Cerebellar cortex (tissue), 1 donor: ENCODE measurements around the gene NLRC3.
A peak's percentile ranks its signal among the peaks of the same experiment; 100 is the strongest.
"Not testable (repeated sequence)": the region's sequence is repeated elsewhere in the genome, so short reads cannot be mapped to it uniquely, and the experiment has no call there.

ENCODE experiments used
- DNase-seq: peaks from one replicate; pipeline ENCODE4 v3.0.0-alpha.2; 2015; ENCODE audit warnings: low spot score

NLRC3 gene

GRCh38 chr16:3577302-3577752, at the start of gene NLRC3:
TSS of gene NLRC3 (minus strand) at chr16:3577403. CDS start at chr16:3565036, 12,367 bp downstream.
- no peak for DNase-seq

DNA sequence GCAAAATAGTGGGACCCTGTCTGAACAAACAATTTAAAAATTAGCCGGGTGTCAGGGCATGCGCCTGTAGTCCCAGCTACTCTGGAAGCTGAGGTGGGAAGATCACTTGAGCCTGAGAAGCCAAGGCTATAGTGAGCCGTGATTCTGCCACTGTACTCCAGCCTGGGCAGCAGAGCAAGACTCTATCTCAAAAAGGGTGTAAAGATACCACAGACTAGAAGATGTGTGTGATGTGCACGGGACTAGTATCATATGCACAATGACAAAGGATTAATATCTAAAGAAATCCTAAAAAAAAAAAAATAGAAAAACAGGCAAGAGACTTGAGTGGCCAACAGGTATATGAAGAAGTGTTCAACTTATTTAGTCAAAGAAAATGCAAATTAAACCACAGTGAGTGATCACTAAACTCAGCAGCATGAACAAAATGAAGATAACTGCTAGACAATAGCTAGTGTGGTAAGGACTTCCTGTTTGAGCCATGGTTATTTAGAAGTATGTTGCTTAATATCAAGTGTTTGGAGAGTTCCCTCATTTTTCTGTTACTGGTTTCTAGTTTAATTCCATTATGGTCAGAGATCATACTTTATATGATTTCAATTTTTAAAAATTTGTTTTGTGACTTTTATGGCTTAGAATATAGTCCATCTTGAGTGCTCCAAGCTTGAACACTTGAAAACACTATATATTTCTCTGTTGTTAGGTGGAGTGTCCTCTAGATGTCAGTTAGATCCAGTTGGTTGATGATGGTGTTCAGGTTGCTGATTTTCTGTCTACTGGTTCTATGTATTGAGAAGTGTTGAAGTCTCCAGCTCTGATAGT, 48.9 kb upstream of the NLRC3 start:
- peak; percentile 34 for DNase-seq

- DNase-seq = no peak
These were observed 48.1 kb upstream of the NLRC3 start for GRCh38 chr16:3625331-3625730.

- DNase-seq = no peak
These were observed 46.4 kb upstream of the NLRC3 start for GRCh38 chr16:3623642-3624041.

DNA sequence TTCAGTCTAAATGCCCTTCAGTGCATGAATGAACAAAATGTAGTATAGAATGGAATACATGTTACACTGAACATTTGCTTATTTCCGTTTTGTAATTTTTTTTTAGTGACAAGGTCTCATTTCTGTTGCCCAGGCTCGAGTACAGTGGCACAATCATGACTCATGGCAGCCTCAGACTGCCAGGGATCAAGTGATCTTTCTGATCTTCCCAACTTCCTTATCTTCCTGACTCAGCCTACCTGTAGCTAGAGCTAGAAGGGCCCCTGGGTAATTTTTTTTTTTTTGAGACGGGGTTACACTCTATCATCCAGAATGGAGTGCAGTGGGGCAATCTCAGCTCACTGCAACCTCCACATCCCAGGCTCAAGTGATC, 41.6 kb upstream of the NLRC3 start:
- DNase-seq = no peak

GRCh38 chr16:3612510-3613466, 35.6 kb upstream of the NLRC3 start:
- no peak for DNase-seq

GRCh38 chr16:3611146-3611975, 34.2 kb upstream of the NLRC3 start, which contains the start of gene SLX4:
TSS of gene SLX4 (minus strand) at chr16:3611606. CDS start at chr16:3608964, 2,642 bp downstream.
- DNase-seq = peak; percentile 81

GRCh38 chr16:3610698-3611145, 33.5 kb upstream of the NLRC3 start:
- DNase-seq = peak; percentile 36

- DNase-seq = no peak
These were observed 32.9 kb upstream of the NLRC3 start for GRCh38 chr16:3609895-3610697.

DNA sequence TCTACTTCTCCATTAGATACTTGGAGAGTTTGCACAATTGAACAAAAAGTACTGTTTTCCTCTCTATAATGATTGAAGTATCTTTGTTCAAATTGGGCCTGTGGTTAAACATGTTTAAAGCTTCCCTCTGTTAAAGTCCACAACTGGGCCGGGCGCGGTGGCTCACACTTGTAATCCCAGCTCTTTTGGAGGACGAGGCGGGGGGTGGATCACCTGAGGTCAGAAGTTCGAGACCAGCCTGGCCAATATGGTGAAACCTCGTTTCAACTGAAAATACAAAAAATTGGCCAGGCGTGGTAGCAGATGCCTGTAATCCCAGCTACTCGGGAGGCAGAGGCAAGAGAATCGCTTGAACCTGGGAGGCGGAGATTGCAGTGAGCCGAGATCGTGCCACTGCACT, 31.8 kb upstream of the NLRC3 start:
- not testable (repeated sequence) for DNase-seq

GRCh38 chr16:3608069-3608468, 30.9 kb upstream of the NLRC3 start:
- no peak for DNase-seq

DNA sequence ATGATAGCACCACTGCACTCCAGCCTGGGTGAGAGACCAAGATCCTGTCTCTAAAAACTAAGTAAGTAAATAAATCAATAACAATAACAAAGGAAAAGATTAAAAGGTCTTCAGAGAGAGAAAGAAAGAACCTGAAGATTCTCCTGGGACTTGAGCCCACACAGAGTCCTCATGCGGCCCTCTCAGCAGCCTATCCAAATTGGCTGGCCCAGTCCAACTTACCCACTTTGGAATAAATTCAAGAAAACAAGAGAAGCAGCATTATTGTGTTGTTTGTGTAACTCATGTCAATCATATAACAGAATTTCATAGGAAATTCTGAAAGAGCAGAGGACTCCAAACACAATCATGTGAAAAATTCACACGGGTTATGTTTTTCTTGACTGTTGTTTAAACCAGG, 30.4 kb upstream of the NLRC3 start:
- DNase-seq = no peak

DNA sequence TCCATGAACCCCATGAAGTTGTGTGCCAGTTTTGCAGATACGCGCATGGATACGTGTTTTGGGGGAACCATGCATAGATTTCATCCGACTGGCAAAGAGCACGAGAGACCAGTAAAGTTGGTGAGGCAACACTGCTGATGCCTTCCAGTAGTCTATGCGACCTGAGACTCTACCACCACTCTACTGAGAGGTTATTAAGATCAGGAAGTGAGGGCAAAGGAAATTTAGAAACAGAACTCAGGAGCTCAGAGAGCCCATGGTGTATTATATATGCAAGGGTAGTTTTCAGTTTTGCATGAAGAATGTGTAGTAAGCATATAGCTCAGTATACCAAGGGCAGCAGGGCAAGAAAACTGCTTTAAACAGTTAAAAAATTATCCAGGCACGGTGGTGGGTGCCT, 30.0 kb upstream of the NLRC3 start:
- DNase-seq = no peak

- peak; percentile 93 for DNase-seq
These were observed 29.2 kb upstream of the NLRC3 start for GRCh38 chr16:3606441-3606840.

DNA sequence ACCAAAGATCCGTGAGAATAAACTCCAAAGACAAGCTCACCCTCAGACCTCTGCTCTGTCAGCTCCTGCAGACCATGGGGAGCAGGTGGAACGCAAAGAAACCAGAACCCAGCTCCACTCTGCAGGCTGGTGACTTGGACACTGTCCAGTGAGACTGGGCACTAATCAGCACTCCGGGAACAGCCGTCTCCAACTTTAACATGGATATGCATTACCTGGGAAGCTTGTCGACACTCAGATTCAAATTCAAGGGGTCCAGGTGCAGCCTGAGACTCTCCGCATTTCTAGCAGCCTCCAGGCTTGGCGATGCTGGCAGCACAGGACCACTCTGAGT, 25.1 kb upstream of the NLRC3 start:
- DNase-seq = peak; percentile 77

GRCh38 chr16:3601614-3602319, 24.6 kb upstream of the NLRC3 start:
- no peak for DNase-seq

- DNase-seq = no peak
These were observed 22.7 kb upstream of the NLRC3 start for GRCh38 chr16:3599922-3600321.

DNA sequence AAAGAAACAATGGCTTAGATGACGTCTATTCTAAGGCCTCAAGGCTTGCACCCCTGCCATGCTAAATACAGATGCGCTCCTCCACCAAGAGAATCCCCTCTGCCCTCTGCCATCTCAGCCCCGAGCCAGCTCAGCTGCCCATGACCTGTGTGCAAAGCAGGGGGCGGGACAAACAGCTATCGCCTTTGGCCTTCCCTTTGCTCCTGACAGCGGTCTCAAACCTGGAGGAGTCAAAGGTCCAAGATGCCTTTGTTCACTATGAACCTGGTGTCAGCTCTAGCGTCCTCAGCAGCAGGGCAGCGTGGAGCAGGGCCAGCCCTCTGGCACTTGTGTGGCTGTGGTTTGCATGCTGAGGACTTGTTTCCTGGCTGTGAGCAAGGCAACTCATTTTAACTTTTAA, 21.9 kb upstream of the NLRC3 start:
- DNase-seq = no peak

DNA sequence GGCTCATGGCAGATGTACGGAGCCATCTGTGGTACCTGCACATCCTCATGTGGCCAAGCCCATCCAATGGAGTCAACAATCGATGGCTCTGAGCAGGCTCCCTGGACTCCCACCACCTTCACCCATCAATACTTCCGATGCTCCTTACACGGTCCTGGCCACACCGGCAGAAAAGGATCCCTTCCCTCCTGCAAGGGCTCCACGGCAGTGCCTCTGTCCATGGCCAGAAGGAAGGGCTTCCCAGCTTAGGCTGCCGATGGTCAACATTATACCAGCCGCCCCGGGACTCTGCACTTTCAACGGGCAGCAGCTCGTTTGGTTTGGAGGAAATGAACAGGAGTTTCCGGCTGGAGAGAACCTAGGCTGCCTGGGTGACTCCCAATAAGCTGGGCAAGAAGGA, 21.0 kb upstream of the NLRC3 start:
- no peak for DNase-seq

GRCh38 chr16:3597676-3598075, 20.5 kb upstream of the NLRC3 start:
- no peak for DNase-seq
